ENCODE results near the gene RNF175.
"Not testable (repeated sequence)": the region's sequence is repeated elsewhere in the genome, so short reads cannot be mapped to it uniquely, and the experiment has no call there.

RNF175 gene

DNA sequence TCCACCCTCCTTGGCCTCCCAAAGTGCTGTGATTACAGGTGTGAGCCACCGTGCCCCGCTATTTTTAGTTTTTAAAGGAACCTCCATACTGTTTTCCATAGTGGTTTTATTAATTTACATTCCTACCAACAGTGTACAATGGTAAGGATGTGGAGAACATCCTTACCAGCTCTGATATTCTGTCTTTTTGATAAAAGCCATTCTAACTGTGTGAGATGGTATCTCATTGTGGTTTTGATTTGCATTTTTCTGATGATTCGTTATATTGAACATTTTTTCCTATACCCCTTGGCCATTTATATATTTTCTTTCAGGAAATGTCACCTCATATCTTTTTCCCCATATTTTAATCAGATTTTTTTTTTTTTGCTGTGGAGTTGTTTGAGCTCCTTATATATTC, 90.0 kb downstream of the RNF175 start:
- DNase-seq, result no peak

DNA sequence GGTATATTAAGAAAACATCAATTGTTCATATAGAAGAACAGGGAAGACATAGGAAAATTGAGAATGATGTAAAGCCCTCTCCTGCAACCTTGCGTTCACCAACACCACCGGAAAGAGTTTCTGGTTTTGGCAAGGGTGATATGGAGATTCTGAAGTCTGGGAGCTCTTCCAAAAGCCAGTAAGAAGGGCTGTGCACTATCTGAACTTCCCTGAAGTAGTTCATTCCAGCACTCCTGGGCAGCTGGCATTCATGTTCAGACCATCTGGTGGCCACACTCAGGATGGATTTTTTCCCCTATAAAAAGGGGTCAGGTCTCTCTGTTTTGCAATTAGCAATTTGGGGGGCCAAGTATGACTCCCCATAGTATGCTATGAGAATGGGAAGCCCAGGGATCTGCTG, 91.2 kb downstream of the RNF175 start:
- DNase-seq, result no peak

DNA sequence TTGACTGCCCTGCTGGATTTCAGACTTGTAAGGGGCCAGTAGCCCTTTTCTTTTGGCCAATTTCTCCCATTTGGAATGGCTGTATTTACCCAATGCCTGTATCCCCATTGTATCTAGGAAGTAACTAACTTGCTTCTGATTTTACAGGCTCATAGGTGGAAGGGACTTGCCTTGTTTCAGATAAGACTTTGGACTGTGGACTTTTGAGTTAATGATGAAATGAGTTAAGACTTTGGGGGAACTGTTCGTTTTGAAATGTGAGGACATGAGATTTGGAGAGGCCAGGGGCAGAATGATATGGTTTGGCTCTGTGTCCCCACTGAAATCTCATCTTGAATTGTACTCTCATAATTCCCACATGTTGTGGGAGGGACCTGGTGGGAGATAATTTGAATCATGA, 93.3 kb downstream of the RNF175 start:
- DNase-seq, result not testable (repeated sequence)

DNA sequence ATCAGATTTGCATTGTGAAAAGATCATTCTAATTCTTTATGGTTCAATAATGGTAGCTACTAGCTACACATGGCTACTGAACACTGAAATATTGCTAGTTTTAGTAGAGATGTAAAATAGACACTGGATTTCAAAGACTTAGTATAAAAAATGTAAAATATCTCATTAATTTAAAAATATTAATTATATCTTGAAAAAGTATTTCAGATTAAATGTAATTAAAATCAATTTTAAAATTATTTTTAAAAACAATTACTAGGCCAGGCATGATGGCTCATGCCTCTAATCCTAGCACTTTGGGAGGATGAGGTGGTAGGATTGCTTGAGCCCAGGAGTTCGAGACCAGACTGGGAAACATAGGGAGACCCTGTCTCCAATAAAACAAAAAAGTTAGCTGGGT, 96.2 kb downstream of the RNF175 start:
- DNase-seq, result no peak

DNA sequence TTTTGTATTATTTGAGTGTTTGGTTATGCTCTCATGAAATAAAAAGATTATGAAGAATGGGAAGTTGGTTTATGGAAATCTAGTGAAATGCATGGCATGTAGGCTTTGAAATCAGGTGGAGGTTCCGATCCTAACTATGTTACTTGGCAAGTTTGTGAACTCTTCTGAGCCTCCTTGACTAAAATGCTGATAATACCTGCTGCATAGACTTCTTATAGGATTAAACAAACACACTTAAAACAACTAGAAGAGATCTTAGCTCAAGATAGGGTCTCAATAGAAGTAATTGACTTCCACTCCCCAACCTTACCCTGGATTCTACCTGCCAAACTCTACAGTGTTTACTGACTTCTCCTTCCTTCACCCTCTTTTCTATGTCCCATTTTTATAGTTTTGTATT, 97.9 kb downstream of the RNF175 start:
- no peak for DNase-seq

DNA sequence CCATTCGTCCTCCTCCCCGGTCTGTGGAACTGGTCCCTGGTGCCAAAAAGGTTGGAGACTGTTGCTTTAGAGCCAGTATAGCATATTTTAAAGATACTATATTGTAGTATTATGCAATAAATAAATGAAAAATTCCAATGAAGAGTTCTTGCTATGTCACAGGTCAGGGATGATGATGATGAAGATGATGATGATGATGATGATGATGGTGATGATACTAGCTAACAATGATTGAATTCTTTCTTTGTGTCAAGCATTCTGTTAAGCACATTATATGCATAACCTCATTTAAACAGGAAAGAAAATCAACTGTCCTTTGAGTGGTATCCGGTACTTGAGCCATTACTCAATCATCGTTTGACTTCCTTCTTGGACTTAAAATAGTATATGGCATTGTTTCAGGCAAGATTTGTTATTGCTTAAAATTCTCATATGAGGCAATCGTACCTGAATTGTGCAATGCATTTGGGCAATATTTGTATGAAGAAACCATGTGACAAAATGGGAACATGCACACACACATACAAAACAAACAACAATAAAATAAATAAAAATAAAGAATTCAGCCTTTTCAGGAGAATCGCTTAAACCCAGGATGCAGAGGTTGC, 98.5 kb downstream of the RNF175 start:
- no peak for DNase-seq
